Esophagus muscularis mucosa (tissue), 4 donors: ENCODE measurements around the gene RHBDD2.

Experiments
- CTCF ChIP-seq, 3 experiments: fragments of 200-600 bp in 2 of 3; fragments of 450-650 bp in 1 of 3; sonication (generic) in 2 of 3; IDR thresholded peaks; one replicate each; pipeline ENCODE4 v1.5.1; 2017 to 2019; ENCODE audit warnings: antibody characterized with exemption in 3 of 3, mild to moderate bottlenecking in 2 of 3, moderate library complexity in 1 of 3
- EP300 ChIP-seq: sonication (generic); formaldehyde crosslinking; IDR thresholded peaks from one replicate; pipeline ENCODE4 v1.6.1; 2017; ENCODE audit warnings: antibody characterized with exemption
- POLR2A ChIP-seq: fragments of 450-650 bp; IDR thresholded peaks from one replicate; pipeline ENCODE4 v1.6.1; 2017; ENCODE audit warnings: antibody characterized with exemption, moderate library complexity, mild to moderate bottlenecking, low read depth
- POLR2AphosphoS5 ChIP-seq, 2 donors: sonication (generic); formaldehyde crosslinking; IDR thresholded peaks; one replicate each; pipeline ENCODE4 v1.6.1; 2017; ENCODE audit warnings: antibody characterized with exemption in 2 of 2

GRCh38 chr7:75884476-75884875 is 5.6 kb downstream of the RHBDD2 start:
- TF ChIP-seq POLR2A: no peak
- no peak for TF ChIP-seq CTCF (IDR thresholded peaks at IDR 0.05)
- no peak for TF ChIP-seq POLR2AphosphoS5 (IDR thresholded peaks at IDR 0.05)
- no peak for TF ChIP-seq EP300
